SK-N-SH treated with all-trans-retinoic acid at 6 μM for 48 hours (cell line): ENCODE results near the gene PARP3.

Experiments used
- ATAC-seq: fragments of 200-7000 bp; cut with Tn5 transposase; 3 replicates; pipeline ENCODE4 v1.9.1; 2020; ENCODE audit warnings: mild to moderate bottlenecking, moderate library complexity
- ARNTL ChIP-seq: fragments of 450-650 bp; formaldehyde crosslinking; IDR thresholded peaks from 2 replicates; pipeline ENCODE4 v1.5.0; 2020; ENCODE audit warnings: low read depth, mild to moderate bottlenecking, moderate library complexity, borderline replicate concordance
- BACH2 ChIP-seq: fragments of 250-450 bp; sonication (Bioruptor Pico); IDR thresholded peaks from 2 replicates; pipeline ENCODE4 v1.9.0; 2021; ENCODE audit warnings: mild to moderate bottlenecking, borderline replicate concordance
- CSDC2 ChIP-seq: fragments of 250-450 bp; sonication (Bioruptor Pico); IDR thresholded peaks from 2 replicates; pipeline ENCODE4 v1.5.0; 2020; ENCODE audit warnings: mild to moderate bottlenecking, moderate library complexity
- GLIS3 ChIP-seq: fragments of 250-450 bp; sonication (Bioruptor Pico); IDR thresholded peaks from 2 replicates; pipeline ENCODE4 v1.5.0; 2020; ENCODE audit warnings: mild to moderate bottlenecking, moderate library complexity
- ISL1 ChIP-seq: fragments of 250-450 bp; sonication (Bioruptor Pico); IDR thresholded peaks from 2 replicates; pipeline ENCODE4 v2.1.2; 2022; ENCODE audit warnings: mild to moderate bottlenecking, moderate library complexity
- OSR1 ChIP-seq: fragments of 250-450 bp; sonication (Bioruptor Pico); IDR thresholded peaks from 2 replicates; pipeline ENCODE4 v1.8.0; 2022; ENCODE audit warnings: moderate library complexity, mild to moderate bottlenecking, inconsistent platforms
- PPARA ChIP-seq: fragments of 250-450 bp; sonication (Bioruptor Pico); IDR thresholded peaks from 2 replicates; pipeline ENCODE4 v1.5.0; 2020; ENCODE audit warnings: mild to moderate bottlenecking, borderline replicate concordance
- RARB ChIP-seq: fragments of 250-450 bp; sonication (Bioruptor Pico); IDR thresholded peaks from 2 replicates; pipeline ENCODE4 v1.8.0; 2021; ENCODE audit warnings: mild to moderate bottlenecking, moderate library complexity
- SNAI2 ChIP-seq: fragments of 250-450 bp; sonication (Bioruptor Pico); IDR thresholded peaks from 2 replicates; pipeline ENCODE4 v1.5.0; 2020; ENCODE audit warnings: mild to moderate bottlenecking, moderate library complexity
- TCF4 ChIP-seq: fragments of 250-450 bp; sonication (Bioruptor Pico); IDR thresholded peaks from 2 replicates; pipeline ENCODE4 v1.8.0; 2021; ENCODE audit warnings: mild to moderate bottlenecking, moderate library complexity, borderline replicate concordance
- TOX ChIP-seq: fragments of 250-450 bp; sonication (Bioruptor Pico); IDR thresholded peaks from 2 replicates; pipeline ENCODE4 v1.8.0; 2021; ENCODE audit warnings: mild to moderate bottlenecking, moderate library complexity, borderline replicate concordance
- ZC3H10 ChIP-seq: fragments of 250-450 bp; sonication (Bioruptor Pico); IDR thresholded peaks from 2 replicates; pipeline ENCODE4 v1.5.1; 2021; ENCODE audit warnings: mild to moderate bottlenecking, moderate library complexity
- ZFP3 ChIP-seq: fragments of 250-450 bp; sonication (Bioruptor Pico); IDR thresholded peaks from 2 replicates; pipeline ENCODE4 v1.5.0; 2020; ENCODE audit warnings: mild to moderate bottlenecking, moderate library complexity
- ZFP30 ChIP-seq: fragments of 450-650 bp; formaldehyde crosslinking; IDR thresholded peaks from 2 replicates; pipeline ENCODE4 v1.5.0; 2022; ENCODE audit warnings: mild to moderate bottlenecking, moderate library complexity
- ZNF565 ChIP-seq: fragments of 450-650 bp; formaldehyde crosslinking; conservative IDR thresholded peaks from 2 replicates; pipeline ENCODE4 v1.5.0; 2020; ENCODE audit warnings: low read depth, mild to moderate bottlenecking, moderate library complexity
- ZNF70 ChIP-seq: fragments of 450-650 bp; formaldehyde crosslinking; IDR thresholded peaks from 2 replicates; pipeline ENCODE4 v1.5.0; 2020; ENCODE audit warnings: mild to moderate bottlenecking, moderate library complexity
- ZNF8 ChIP-seq: fragments of 450-650 bp; formaldehyde crosslinking; IDR thresholded peaks from 2 replicates; pipeline ENCODE4 v1.5.0; 2020; ENCODE audit warnings: mild to moderate bottlenecking, moderate library complexity
- TF ChIP-seq, protein P1 (sequence below): fragments of 250-450 bp; sonication (Bioruptor Pico); IDR thresholded peaks from 2 replicates; pipeline ENCODE4 v1.5.1; 2020; ENCODE audit warnings: low read depth, mild to moderate bottlenecking, moderate library complexity
- TF ChIP-seq, protein P2 (sequence below): fragments of 250-450 bp; sonication (Bioruptor Pico); IDR thresholded peaks from 2 replicates; pipeline ENCODE4 v1.5.1; 2021; ENCODE audit warnings: mild to moderate bottlenecking, moderate library complexity
- TF ChIP-seq, protein P3 (sequence below): fragments of 250-450 bp; sonication (Bioruptor Pico); IDR thresholded peaks from 2 replicates; pipeline ENCODE4 v1.5.0; 2020; ENCODE audit warnings: mild to moderate bottlenecking, moderate library complexity
- TF ChIP-seq, protein P4 (sequence below): fragments of 250-450 bp; sonication (Bioruptor Pico); IDR thresholded peaks from 2 replicates; pipeline ENCODE4 v1.8.0; 2020; ENCODE audit warnings: mild to moderate bottlenecking, moderate library complexity, borderline replicate concordance
- TF ChIP-seq, protein P5 (sequence below): fragments of 250-450 bp; sonication (Bioruptor Pico); IDR thresholded peaks from 2 replicates; pipeline ENCODE4 v1.8.0; 2021; ENCODE audit warnings: low read depth, mild to moderate bottlenecking, moderate library complexity, borderline replicate concordance

PARP3 gene

DNA sequence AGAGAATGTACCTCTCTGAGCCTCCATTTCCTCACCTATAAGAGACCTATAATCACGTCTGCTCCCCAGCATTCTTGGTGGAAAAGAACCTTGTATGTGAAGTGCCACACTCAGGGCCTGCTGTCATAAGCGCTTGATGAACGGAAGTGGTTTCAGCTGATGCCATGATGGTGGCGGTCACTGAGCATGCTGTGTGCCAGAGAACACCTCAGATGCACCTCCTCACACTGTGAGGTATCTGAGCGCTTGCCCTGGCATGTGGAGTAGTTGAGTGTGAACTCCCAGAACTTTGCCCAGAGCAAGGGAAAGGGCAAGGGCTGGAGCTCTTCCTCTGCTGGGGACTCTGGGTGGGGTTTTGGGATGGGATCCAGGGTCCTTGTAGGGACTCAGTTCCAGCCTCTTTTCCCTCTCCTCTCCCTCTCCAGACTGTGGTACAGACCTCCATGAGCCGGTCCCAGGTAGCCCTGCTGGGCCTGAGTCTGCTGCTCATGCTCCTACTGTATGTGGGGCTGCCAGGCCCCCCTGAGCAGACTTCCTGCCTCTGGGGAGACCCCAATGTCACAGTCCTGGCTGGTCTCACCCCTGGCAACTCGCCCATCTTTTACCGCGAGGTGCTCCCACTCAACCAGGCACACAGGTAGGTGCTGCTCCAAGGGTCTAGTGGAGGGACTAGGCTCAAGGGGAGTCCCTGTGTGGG is 35.4 kb downstream of the PARP3 start:
- ATAC-seq, result no peak
- no peak for TF ChIP-seq ZNF70 (CRISPR knock-in tag)
- TF ChIP-seq PPARA (CRISPR knock-in tag), result no peak
- no peak for TF ChIP-seq ZFP3
- no peak for TF ChIP-seq RARB (CRISPR knock-in tag)
- no peak for TF ChIP-seq ZNF8 (CRISPR knock-in tag)

DNA sequence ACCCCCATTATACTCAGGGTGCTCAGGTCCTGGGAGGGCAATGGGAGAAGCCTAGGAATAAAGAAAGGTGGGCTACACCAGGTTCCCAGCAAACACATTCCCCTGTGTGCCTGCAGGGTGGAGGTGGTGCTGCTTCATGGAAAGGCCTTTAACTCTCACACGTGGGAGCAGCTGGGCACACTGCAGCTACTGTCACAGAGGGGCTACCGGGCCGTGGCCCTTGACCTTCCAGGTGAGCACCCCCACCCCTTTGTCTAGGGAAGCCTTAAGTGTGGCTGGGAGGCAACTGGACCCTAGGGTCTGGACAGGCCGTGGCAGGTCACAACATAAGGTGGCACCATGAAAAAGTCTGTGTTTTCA is 36.0 kb downstream of the PARP3 start:
- TF ChIP-seq TOX (CRISPR knock-in tag) (no peak), ZNF70 (CRISPR knock-in tag) (no peak), GLIS3 (CRISPR knock-in tag) (no peak), ZFP30 (CRISPR knock-in tag) (no peak), OSR1 (no peak), ZFP3 (no peak), PPARA (CRISPR knock-in tag) (no peak), BACH2 (no peak), SNAI2 (CRISPR knock-in tag) (no peak), ZNF8 (CRISPR knock-in tag) (no peak), ZC3H10 (CRISPR knock-in tag) (no peak), CSDC2 (CRISPR knock-in tag) (no peak), ZNF565 (no peak)
- TF ChIP-seq, protein P1, sequence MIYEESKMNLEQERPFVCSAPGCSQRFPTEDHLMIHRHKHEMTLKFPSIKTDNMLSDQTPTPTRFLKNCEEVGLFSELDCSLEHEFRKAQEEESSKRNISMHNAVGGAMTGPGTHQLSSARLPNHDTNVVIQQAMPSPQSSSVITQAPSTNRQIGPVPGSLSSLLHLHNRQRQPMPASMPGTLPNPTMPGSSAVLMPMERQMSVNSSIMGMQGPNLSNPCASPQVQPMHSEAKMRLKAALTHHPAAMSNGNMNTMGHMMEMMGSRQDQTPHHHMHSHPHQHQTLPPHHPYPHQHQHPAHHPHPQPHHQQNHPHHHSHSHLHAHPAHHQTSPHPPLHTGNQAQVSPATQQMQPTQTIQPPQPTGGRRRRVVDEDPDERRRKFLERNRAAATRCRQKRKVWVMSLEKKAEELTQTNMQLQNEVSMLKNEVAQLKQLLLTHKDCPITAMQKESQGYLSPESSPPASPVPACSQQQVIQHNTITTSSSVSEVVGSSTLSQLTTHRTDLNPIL, result no peak
- TF ChIP-seq, protein P2, sequence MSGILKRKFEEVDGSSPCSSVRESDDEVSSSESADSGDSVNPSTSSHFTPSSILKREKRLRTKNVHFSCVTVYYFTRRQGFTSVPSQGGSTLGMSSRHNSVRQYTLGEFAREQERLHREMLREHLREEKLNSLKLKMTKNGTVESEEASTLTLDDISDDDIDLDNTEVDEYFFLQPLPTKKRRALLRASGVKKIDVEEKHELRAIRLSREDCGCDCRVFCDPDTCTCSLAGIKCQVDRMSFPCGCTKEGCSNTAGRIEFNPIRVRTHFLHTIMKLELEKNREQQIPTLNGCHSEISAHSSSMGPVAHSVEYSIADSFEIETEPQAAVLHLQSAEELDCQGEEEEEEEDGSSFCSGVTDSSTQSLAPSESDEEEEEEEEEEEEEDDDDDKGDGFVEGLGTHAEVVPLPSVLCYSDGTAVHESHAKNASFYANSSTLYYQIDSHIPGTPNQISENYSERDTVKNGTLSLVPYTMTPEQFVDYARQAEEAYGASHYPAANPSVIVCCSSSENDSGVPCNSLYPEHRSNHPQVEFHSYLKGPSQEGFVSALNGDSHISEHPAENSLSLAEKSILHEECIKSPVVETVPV (CRISPR knock-in tag), result no peak
- TF ChIP-seq, protein P3, sequence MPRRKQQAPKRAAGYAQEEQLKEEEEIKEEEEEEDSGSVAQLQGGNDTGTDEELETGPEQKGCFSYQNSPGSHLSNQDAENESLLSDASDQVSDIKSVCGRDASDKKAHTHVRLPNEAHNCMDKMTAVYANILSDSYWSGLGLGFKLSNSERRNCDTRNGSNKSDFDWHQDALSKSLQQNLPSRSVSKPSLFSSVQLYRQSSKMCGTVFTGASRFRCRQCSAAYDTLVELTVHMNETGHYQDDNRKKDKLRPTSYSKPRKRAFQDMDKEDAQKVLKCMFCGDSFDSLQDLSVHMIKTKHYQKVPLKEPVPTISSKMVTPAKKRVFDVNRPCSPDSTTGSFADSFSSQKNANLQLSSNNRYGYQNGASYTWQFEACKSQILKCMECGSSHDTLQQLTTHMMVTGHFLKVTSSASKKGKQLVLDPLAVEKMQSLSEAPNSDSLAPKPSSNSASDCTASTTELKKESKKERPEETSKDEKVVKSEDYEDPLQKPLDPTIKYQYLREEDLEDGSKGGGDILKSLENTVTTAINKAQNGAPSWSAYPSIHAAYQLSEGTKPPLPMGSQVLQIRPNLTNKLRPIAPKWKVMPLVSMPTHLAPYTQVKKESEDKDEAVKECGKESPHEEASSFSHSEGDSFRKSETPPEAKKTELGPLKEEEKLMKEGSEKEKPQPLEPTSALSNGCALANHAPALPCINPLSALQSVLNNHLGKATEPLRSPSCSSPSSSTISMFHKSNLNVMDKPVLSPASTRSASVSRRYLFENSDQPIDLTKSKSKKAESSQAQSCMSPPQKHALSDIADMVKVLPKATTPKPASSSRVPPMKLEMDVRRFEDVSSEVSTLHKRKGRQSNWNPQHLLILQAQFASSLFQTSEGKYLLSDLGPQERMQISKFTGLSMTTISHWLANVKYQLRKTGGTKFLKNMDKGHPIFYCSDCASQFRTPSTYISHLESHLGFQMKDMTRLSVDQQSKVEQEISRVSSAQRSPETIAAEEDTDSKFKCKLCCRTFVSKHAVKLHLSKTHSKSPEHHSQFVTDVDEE, result no peak
- TF ChIP-seq, protein P4, sequence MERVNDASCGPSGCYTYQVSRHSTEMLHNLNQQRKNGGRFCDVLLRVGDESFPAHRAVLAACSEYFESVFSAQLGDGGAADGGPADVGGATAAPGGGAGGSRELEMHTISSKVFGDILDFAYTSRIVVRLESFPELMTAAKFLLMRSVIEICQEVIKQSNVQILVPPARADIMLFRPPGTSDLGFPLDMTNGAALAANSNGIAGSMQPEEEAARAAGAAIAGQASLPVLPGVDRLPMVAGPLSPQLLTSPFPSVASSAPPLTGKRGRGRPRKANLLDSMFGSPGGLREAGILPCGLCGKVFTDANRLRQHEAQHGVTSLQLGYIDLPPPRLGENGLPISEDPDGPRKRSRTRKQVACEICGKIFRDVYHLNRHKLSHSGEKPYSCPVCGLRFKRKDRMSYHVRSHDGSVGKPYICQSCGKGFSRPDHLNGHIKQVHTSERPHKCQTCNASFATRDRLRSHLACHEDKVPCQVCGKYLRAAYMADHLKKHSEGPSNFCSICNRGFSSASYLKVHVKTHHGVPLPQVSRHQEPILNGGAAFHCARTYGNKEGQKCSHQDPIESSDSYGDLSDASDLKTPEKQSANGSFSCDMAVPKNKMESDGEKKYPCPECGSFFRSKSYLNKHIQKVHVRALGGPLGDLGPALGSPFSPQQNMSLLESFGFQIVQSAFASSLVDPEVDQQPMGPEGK (CRISPR knock-in tag), result no peak
- ATAC-seq, result no peak

DNA sequence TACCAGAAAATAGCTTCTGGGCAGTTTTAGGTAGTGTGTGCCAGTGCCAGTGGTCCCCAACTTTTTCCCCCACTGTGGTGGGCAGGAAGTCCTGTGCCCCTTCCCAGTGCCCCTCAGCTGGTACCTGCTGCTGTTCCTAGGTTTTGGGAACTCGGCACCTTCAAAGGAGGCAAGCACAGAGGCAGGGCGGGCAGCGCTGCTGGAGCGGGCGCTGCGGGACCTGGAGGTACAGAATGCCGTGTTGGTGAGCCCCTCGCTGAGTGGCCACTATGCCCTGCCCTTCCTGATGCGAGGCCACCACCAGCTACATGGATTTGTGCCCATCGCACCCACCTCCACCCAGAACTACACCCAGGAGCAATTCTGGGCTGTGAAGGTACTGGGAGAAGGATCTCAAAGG is 38.1 kb downstream of the PARP3 start:
- no peak for ATAC-seq
- no peak for TF ChIP-seq ZFP3
- TF ChIP-seq RARB (CRISPR knock-in tag), result no peak
- no peak for TF ChIP-seq ISL1 (CRISPR knock-in tag)
- no peak for TF ChIP-seq TCF4 (CRISPR knock-in tag)
- no peak for TF ChIP-seq ZNF8 (CRISPR knock-in tag)
- TF ChIP-seq, protein P1, result no peak
- TF ChIP-seq, protein P4 (CRISPR knock-in tag), result no peak
- TF ChIP-seq, protein P2 (CRISPR knock-in tag), result no peak
- TF ChIP-seq CSDC2 (CRISPR knock-in tag), result no peak
- TF ChIP-seq, protein P5, sequence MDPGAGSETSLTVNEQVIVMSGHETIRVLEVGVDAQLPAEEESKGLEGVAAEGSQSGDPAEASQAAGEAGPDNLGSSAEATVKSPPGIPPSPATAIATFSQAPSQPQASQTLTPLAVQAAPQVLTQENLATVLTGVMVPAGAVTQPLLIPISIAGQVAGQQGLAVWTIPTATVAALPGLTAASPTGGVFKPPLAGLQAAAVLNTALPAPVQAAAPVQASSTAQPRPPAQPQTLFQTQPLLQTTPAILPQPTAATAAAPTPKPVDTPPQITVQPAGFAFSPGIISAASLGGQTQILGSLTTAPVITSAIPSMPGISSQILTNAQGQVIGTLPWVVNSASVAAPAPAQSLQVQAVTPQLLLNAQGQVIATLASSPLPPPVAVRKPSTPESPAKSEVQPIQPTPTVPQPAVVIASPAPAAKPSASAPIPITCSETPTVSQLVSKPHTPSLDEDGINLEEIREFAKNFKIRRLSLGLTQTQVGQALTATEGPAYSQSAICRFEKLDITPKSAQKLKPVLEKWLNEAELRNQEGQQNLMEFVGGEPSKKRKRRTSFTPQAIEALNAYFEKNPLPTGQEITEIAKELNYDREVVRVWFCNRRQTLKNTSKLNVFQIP (CRISPR knock-in tag), result no peak
- no peak for TF ChIP-seq ZFP30 (CRISPR knock-in tag)
- no peak for TF ChIP-seq SNAI2 (CRISPR knock-in tag)
- no peak for TF ChIP-seq PPARA (CRISPR knock-in tag)
- TF ChIP-seq ARNTL (CRISPR knock-in tag), result no peak
